SK-N-SH (cell line): ENCODE results near the gene NUP210L. TPM values are rescaled to one million over a fixed set of nuclear protein-coding genes. Genes with fewer than 3 reads are reported as not detected.

Experiments
- CTCF ChIA-PET: fragments of 300-600, 350-600 bp; formaldehyde crosslinking; extraction: SDS; loops from one replicate; lab custom pipeline; 2021; lab: Yijun Ruan, JAX
- POLR2A ChIA-PET: fragments of 350-600 bp; sonication (Branson Sonifier 250); formaldehyde crosslinking; extraction: SDS; loops from one replicate; lab custom pipeline; 2020; ENCODE audit warnings: antibody characterized with exemption, inconsistent platforms; lab: Yijun Ruan, JAX
- DNase-seq: peaks from one replicate; pipeline ENCODE4 v3.0.0; 2012
- H2AFZ ChIP-seq: fragments of 200-600 bp; sonication (generic); 2 replicates; pipeline ENCODE4 v1.8.1; 2016; ENCODE audit warnings: antibody characterized with exemption, mild to moderate bottlenecking, low read depth
- H3F3A ChIP-seq: fragments of 200-600 bp; sonication (generic); replicated peaks from 2 replicates; pipeline ENCODE3; 2016; ENCODE audit warnings: antibody characterized with exemption, mild to moderate bottlenecking; ENCODE audit not compliant: insufficient read depth
- H3K27ac ChIP-seq, 2 experiments: fragments of 200-500 bp in 1 of 2; fragments of 200-600 bp in 1 of 2; sonication (Bioruptor generic) in 1 of 2; sonication (generic), shearing (Covaris generic) in 1 of 2; 2 replicates each; pipeline versions ENCODE4 v1.5.1 to v1.6.1; 2014 to 2016; ENCODE audit warnings: low read depth in 2 of 2, inconsistent platforms in 1 of 2, low read length in 1 of 2, mild to moderate bottlenecking in 1 of 2, mixed read lengths in 1 of 2
- H3K27me3 ChIP-seq: fragments of 200-600 bp; sonication (generic), shearing (Covaris generic); 2 replicates; pipeline ENCODE4 v1.6.1; 2016; ENCODE audit warnings: mixed run types; ENCODE audit not compliant: insufficient read depth
- H3K36me3 ChIP-seq, 2 experiments: fragments of 200-500 bp in 1 of 2; fragments of 200-600 bp in 1 of 2; sonication (Bioruptor generic) in 1 of 2; sonication (generic) in 1 of 2; replicated peaks in 1 of 2; 2 replicates each; pipeline versions ENCODE3 to v1.5.1; 2014 to 2016; ENCODE audit warnings: low read length in 1 of 2, mild to moderate bottlenecking in 1 of 2; ENCODE audit not compliant: insufficient read depth in 2 of 2, control insufficient read depth in 1 of 2
- H3K4me1 ChIP-seq, 2 experiments: fragments of 200-500 bp in 1 of 2; fragments of 200-600 bp in 1 of 2; sonication (Bioruptor generic) in 1 of 2; sonication (generic), shearing (Covaris generic) in 1 of 2; 2 replicates each; pipeline versions ENCODE4 v1.5.1 to v1.6.1; 2014 to 2016; ENCODE audit warnings: low read depth in 1 of 2, low read length in 1 of 2, mixed run types in 1 of 2; ENCODE audit not compliant: insufficient read depth in 2 of 2, control insufficient read depth in 1 of 2
- H3K4me2 ChIP-seq: fragments of 200-600 bp; sonication (generic), shearing (Covaris generic); 2 replicates; pipeline ENCODE4 v1.6.1; 2017; ENCODE audit warnings: mixed run types
- H3K4me3 ChIP-seq, 2 experiments: fragments of 200-500 bp in 1 of 2; fragments of 200-600 bp in 1 of 2; sonication (Bioruptor generic) in 1 of 2; sonication (generic), shearing (Covaris generic) in 1 of 2; 2 replicates each; pipeline versions ENCODE4 v1.5.1 to v1.8.1; 2014 to 2016; ENCODE audit warnings: low read depth in 2 of 2, inconsistent platforms in 1 of 2, low read length in 1 of 2, mild to moderate bottlenecking in 1 of 2, mixed read lengths in 1 of 2, moderate library complexity in 1 of 2
- H3K79me2 ChIP-seq: fragments of 200-600 bp; sonication (generic); 2 replicates; pipeline ENCODE4 v1.8.1; 2017; ENCODE audit warnings: mild to moderate bottlenecking; ENCODE audit not compliant: insufficient read depth
- H3K9ac ChIP-seq: fragments of 200-600 bp; sonication (generic); 2 replicates; pipeline ENCODE4 v1.6.1; 2017; ENCODE audit warnings: mixed run types
- H3K9me2 ChIP-seq: fragments of 200-600 bp; sonication (generic); 2 replicates; pipeline ENCODE4 v1.6.1; 2017; ENCODE audit warnings: mixed run types
- H3K9me3 ChIP-seq: fragments of 200-600 bp; sonication (generic); 2 replicates; pipeline ENCODE4 v1.6.1; 2017; ENCODE audit warnings: mixed run types, mild to moderate bottlenecking, moderate library complexity
- H4K20me1 ChIP-seq: fragments of 200-600 bp; sonication (generic); 2 replicates; pipeline ENCODE4 v1.6.1; 2017; ENCODE audit warnings: mild to moderate bottlenecking, mixed run types; ENCODE audit not compliant: insufficient read depth
- EP300 ChIP-seq, 2 experiments: IDR thresholded peaks; 2 replicates each; pipeline versions ENCODE4 v1.4.0 to v1.6.1; 2012; ENCODE audit warnings: borderline replicate concordance in 1 of 2, low read depth in 1 of 2, low read length in 1 of 2
- EZH2phosphoT487 ChIP-seq: fragments of 200-600 bp; sonication (generic); IDR thresholded peaks from 2 replicates; pipeline ENCODE4 v1.6.1; 2017; ENCODE audit warnings: low read depth, mixed run types, mild to moderate bottlenecking, antibody characterized with exemption, moderate library complexity, borderline replicate concordance
- FOSL2 ChIP-seq: IDR thresholded peaks from 2 replicates; pipeline ENCODE4 v1.4.0; 2012; ENCODE audit warnings: low read depth, mild to moderate bottlenecking, moderate library complexity, borderline replicate concordance
- GABPA ChIP-seq: IDR thresholded peaks from 2 replicates; pipeline ENCODE4 v1.4.0; 2012; ENCODE audit warnings: low read depth, mild to moderate bottlenecking
- NRF1 ChIP-seq: IDR thresholded peaks from 2 replicates; pipeline ENCODE4 v1.6.1; 2012; ENCODE audit warnings: low read depth, mild to moderate bottlenecking, low read length
- POLR2AphosphoS5 ChIP-seq: IDR thresholded peaks from 2 replicates; pipeline ENCODE4 v1.6.1; 2012; ENCODE audit warnings: low read depth, low read length
- RCOR1 ChIP-seq: fragments of 150-350 bp; IDR thresholded peaks from 2 replicates; pipeline ENCODE4 v1.6.1; 2017; ENCODE audit warnings: antibody characterized with exemption, low read length
- RXRA ChIP-seq: IDR thresholded peaks from 2 replicates; pipeline ENCODE4 v1.4.0; 2012; ENCODE audit warnings: low read depth, mild to moderate bottlenecking, borderline replicate concordance
- SMC3 ChIP-seq: IDR thresholded peaks from 2 replicates; pipeline ENCODE4 v1.6.1; 2012; ENCODE audit warnings: low read depth, low read length, improper control_type of control experiment
- TCF12 ChIP-seq: IDR thresholded peaks from 2 replicates; pipeline ENCODE4 v1.4.0; 2012
- YY1 ChIP-seq: IDR thresholded peaks from 2 replicates; pipeline ENCODE4 v1.4.0; 2012; ENCODE audit warnings: low read depth, mild to moderate bottlenecking
- WGBS: methylation state at CpG from one replicate; pipeline ENCODE4 v1.1.6; 2017; ENCODE audit warnings: low lambda C conversion rate; 5-methylcytosine and 5-hydroxymethylcytosine counted together
- polyA plus RNA-seq, 3 experiments: library from polyadenylated mRNA; depleted of rRNA; stranded (reverse); fragments of >200 nt; gene quantifications; 2 replicates each; pipeline ENCODE4 v1.2.3, GENCODE V29; 2012
- TF ChIP-seq, protein P1 (sequence below): IDR thresholded peaks from 2 replicates; pipeline ENCODE4; 2012
- TF ChIP-seq, protein P2 (sequence below): IDR thresholded peaks from 2 replicates; pipeline ENCODE4 v1.6.1; 2012; ENCODE audit warnings: mild to moderate bottlenecking, low read depth, low read length, moderate library complexity
- TF ChIP-seq, protein P3 (sequence below): fragments of 150-350 bp; IDR thresholded peaks from 2 replicates; pipeline ENCODE4 v1.6.1; 2017; ENCODE audit warnings: antibody characterized with exemption, low read length, low read depth, borderline replicate concordance
- TF ChIP-seq, protein P4 (sequence below): IDR thresholded peaks from 2 replicates; pipeline ENCODE4 v1.4.0; 2012; ENCODE audit warnings: low read depth

Gene NUP210L
- polyA plus RNA-seq, 1 of the 3 experiments (the other 2 are of a cell fraction), result not detected

DNA sequence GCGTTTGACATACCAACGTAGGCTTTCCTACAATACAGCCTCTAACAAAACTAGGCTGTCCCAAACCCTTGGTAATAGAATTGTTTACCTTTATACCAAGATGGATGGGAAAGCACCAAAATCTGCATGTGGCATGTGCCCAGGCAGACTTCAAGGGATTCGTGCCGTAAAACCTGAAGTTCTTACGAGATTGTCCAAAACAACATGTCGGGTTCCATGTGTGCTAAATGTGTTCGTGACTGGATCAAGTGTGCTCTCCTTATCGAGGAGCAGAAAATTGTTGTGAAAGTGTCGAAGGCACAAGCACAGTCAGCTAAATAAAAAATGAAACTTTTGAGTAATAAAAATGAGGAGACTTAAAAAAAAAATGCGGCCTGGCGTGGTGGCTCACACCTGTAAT, 159.2 kb downstream of the NUP210L start:
- Histone ChIP-seq H3K4me1 (peaks cover 15 to 17% of the 10 kb centered on the region in 2 experiments; a peak in 3 of 4 replicates), H3K79me2 (peaks cover 24% of the 10 kb centered on the region), H4K20me1 (peaks cover 8% of the 10 kb centered on the region; the same call in 1 of the 2 replicates), H3K4me2 (no peak overlapping the region), H3K27ac (no peak overlapping the region), H2AFZ (no peak overlapping the region), H3K9me2 (no peaks in the 10 kb centered on the region), H3K9me3 (no peaks in the 10 kb centered on the region), H3K36me3 (peaks cover 24 to 35% of the 10 kb centered on the region in 2 experiments), H3K4me3 (no peak overlapping the region), H3K9ac (no peak overlapping the region), H3K27me3 (no peaks in the 10 kb centered on the region), H3F3A (peaks cover 49% of the 10 kb centered on the region)
- ChIA-PET POLR2A (interaction anchor here (0.6 kb wide), 1 partner anchor 118 kb away, joined by 3 read pairs; no protein-coding TSS in a partner anchor), CTCF (interaction anchor here (0.6 to 1.0 kb wide), 2 partner anchors 49 to 65 kb away, joined by 3 to 4 read pairs; partner anchors contain the start of gene DENND4B)
- no peak for DNase-seq
- TF ChIP-seq TCF12 (no peak), GABPA (no peak)
- WGBS, result 98% methylated on average over 11 of the region's 11 CpGs

DNA sequence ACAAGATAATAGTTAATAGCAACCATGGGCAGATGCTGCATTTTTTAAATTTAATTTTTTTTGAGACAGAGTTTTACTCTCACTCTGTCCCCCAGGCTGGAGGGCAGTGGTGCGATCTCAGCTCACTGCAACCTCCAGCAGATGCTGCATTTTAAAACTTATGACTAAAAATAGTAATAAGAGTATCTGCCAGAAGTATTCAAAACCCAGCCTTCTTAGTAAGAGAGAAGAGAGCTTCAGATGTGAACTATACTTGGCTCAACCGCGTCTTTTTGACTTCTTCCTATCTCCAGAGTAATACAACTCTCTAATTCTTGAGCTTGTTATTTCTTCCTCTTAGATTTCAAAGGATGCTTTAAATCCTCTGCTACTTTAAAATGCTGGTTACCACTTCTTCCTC, 159.7 kb downstream of the NUP210L start:
- DNase-seq, result no peak
- Histone ChIP-seq H3K9me3 (no peaks in the 10 kb centered on the region), H3K4me1 (peaks cover 17% of the 10 kb centered on the region in 2 experiments; a peak in 3 of 4 replicates), H2AFZ (no peak overlapping the region), H3K4me2 (no peak overlapping the region), H3K27me3 (no peaks in the 10 kb centered on the region), H3K36me3 (peaks cover 24 to 35% of the 10 kb centered on the region in 2 experiments), H3F3A (peaks cover 49% of the 10 kb centered on the region), H3K9ac (no peak overlapping the region), H4K20me1 (peaks cover 8% of the 10 kb centered on the region; the same call in 1 of the 2 replicates), H3K4me3 (no peak overlapping the region), H3K79me2 (peaks cover 24% of the 10 kb centered on the region), H3K27ac (no peak overlapping the region), H3K9me2 (no peaks in the 10 kb centered on the region)
- WGBS, result 99% methylated on average over 3 of the region's 3 CpGs
- ChIA-PET CTCF (interaction anchor here (0.6 to 1.0 kb wide), 2 partner anchors 49 to 65 kb away, joined by 3 to 4 read pairs; partner anchors contain the start of gene DENND4B), POLR2A (interaction anchor here (0.6 kb wide), 1 partner anchor 119 kb away, joined by 3 read pairs; no protein-coding TSS in a partner anchor)
- TF ChIP-seq YY1 (no peak), EP300 (IDR thresholded peaks at IDR 0.05; ENCODE audit: borderline replicate concordance in 1 of 2, low read depth in 1 of 2, low read length in 1 of 2) (no peak), POLR2AphosphoS5 (0 out of 2 replicates have a peak, but pooled peaks have one; percentile 3)

DNA sequence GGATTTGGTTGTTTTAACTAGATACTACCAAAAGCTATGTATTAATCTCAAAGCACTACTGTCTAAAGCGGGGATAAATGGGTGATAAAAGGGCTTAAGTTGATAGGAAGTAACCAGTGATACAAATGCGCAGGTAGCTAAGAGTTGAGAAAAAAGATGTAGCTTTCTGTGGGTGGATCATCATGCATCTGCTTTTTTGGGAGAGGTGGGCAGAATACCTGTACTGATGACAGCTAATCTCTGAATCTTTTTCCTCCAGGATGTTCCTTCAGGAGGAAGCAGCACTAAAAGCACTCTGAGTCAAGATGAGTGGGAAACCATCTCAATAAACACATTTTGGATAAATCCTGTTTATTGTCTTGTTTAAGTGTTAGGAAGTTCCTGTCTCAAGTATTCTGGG, 163.1 kb downstream of the NUP210L start:
- Histone ChIP-seq H3F3A (peaks cover 57% of the 10 kb centered on the region), H3K27me3 (no peaks in the 10 kb centered on the region), H4K20me1 (peaks cover 8% of the 10 kb centered on the region; the same call in 1 of the 2 replicates), H3K4me2 (peak overlapping the region; percentile 83), H3K4me1 (peaks cover 19% of the 10 kb centered on the region in 2 experiments; a peak in 3 of 4 replicates), H2AFZ (no peak overlapping the region), H3K36me3 (peaks cover 24 to 35% of the 10 kb centered on the region in 2 experiments), H3K9me2 (no peaks in the 10 kb centered on the region), H3K9ac (peak overlapping the region; percentile 92), H3K79me2 (peaks cover 24% of the 10 kb centered on the region), H3K9me3 (no peaks in the 10 kb centered on the region), H3K27ac (peak overlapping the region; percentile 79 to 92; a peak in 2 of 4 replicates), H3K4me3 (peak overlapping the region; percentile 82 to 85)
- WGBS, result 90% methylated on average over 2 of the region's 2 CpGs
- POLR2A ChIA-PET, result interaction anchor here (0.9 to 2.5 kb wide), 5 partner anchors 9 to 208 kb away, joined by 4 to 59 read pairs (median 18); partner anchors contain the start of genes CREB3L4 and JTB
- DNase-seq, result no peak
- CTCF ChIA-PET, result interaction anchor here (2.6 to 3.3 kb wide), 2 partner anchors 45 to 314 kb away, joined by 11 to 12 read pairs; partner anchors contain the start of gene DENND4B
- TF ChIP-seq, protein P1, sequence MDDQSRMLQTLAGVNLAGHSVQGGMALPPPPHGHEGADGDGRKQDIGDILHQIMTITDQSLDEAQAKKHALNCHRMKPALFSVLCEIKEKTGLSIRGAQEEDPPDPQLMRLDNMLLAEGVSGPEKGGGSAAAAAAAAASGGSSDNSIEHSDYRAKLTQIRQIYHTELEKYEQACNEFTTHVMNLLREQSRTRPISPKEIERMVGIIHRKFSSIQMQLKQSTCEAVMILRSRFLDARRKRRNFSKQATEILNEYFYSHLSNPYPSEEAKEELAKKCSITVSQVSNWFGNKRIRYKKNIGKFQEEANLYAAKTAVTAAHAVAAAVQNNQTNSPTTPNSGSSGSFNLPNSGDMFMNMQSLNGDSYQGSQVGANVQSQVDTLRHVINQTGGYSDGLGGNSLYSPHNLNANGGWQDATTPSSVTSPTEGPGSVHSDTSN, result no peak
- TF ChIP-seq, protein P2, sequence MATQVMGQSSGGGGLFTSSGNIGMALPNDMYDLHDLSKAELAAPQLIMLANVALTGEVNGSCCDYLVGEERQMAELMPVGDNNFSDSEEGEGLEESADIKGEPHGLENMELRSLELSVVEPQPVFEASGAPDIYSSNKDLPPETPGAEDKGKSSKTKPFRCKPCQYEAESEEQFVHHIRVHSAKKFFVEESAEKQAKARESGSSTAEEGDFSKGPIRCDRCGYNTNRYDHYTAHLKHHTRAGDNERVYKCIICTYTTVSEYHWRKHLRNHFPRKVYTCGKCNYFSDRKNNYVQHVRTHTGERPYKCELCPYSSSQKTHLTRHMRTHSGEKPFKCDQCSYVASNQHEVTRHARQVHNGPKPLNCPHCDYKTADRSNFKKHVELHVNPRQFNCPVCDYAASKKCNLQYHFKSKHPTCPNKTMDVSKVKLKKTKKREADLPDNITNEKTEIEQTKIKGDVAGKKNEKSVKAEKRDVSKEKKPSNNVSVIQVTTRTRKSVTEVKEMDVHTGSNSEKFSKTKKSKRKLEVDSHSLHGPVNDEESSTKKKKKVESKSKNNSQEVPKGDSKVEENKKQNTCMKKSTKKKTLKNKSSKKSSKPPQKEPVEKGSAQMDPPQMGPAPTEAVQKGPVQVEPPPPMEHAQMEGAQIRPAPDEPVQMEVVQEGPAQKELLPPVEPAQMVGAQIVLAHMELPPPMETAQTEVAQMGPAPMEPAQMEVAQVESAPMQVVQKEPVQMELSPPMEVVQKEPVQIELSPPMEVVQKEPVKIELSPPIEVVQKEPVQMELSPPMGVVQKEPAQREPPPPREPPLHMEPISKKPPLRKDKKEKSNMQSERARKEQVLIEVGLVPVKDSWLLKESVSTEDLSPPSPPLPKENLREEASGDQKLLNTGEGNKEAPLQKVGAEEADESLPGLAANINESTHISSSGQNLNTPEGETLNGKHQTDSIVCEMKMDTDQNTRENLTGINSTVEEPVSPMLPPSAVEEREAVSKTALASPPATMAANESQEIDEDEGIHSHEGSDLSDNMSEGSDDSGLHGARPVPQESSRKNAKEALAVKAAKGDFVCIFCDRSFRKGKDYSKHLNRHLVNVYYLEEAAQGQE, result no peak
- TF ChIP-seq FOSL2, result no peak
- TF ChIP-seq, protein P3, sequence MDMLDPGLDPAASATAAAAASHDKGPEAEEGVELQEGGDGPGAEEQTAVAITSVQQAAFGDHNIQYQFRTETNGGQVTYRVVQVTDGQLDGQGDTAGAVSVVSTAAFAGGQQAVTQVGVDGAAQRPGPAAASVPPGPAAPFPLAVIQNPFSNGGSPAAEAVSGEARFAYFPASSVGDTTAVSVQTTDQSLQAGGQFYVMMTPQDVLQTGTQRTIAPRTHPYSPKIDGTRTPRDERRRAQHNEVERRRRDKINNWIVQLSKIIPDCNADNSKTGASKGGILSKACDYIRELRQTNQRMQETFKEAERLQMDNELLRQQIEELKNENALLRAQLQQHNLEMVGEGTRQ, result no peak
- TF ChIP-seq RXRA, result no peak
- no peak for TF ChIP-seq POLR2AphosphoS5
- no peak for TF ChIP-seq RCOR1
- no peak for TF ChIP-seq SMC3
- TF ChIP-seq, protein P4, sequence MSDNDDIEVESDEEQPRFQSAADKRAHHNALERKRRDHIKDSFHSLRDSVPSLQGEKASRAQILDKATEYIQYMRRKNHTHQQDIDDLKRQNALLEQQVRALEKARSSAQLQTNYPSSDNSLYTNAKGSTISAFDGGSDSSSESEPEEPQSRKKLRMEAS, result no peak
- TF ChIP-seq EZH2phosphoT487, result no peak
- no peak for TF ChIP-seq GABPA
- no peak for TF ChIP-seq NRF1
